ENCODE data around the gene MACROD2.

MACROD2 gene

DNA sequence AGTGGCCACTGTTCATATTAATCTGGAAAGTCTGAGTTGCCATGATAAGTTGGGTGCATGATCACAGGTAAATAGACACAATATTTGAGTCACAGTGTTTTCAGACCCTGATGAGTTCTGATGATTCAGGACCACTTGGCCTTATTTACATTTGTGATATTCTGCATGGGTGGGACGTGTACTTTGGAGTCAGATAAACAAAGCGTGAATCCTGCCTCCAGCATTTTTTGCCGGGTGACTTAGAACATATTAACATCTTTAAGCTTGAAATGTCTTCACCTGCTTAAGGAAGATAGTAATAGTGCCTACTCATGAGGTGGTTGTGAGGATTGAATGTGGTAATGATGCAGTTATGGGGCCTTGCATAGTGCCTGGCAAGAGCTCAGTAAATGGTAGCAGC lies 1582.8 kb downstream of the MACROD2 start:
- DNase-seq = no peak

DNA sequence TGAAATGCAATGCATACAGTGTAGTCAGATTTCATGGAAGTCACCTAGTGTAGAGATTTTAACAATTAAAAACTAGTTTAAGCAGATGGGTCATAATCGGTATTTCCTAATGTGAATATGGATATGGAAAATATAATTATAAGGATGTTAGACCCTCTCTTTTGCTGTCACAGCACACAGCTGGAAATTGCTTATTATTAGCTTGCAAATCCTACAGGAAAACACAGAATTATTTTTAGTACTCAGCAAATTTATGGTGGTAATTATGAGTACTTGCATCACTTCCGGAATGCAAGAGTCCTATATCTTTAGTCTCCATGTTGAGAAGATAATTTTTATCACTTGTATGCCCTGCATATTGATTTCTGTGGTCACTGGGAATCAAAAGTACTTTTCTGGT lies 1584.4 kb downstream of the MACROD2 start:
- no peak for DNase-seq

DNA sequence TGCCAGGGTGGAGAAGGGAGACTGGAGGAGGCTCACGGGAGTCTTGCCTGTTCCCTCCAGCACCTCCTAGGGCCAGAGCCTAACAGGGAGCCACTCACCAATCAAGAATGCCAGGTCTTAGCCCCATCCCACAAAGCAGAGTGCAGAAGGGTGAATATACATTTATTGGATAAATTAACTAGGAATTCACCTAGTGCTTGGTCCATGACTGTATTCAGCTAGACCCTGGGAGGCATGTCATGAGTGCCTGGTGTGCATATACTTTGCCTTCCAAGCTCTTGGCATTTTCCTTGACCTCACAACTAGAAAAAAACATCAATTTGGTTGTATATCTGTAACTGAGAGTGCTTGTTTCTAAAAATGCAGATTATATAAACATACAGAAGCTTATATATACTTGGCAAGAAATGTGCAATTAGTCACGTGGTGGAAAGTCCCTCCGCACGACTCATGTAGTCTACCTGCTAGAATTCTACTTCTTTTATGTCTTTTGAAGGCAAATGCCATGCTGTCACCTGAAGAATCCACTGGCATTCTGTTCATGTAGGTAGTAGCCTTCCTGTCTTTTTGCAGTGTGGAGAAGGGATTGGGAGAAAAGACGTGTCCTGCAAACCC lies 1586.9 kb downstream of the MACROD2 start:
- DNase-seq = no peak

DNA sequence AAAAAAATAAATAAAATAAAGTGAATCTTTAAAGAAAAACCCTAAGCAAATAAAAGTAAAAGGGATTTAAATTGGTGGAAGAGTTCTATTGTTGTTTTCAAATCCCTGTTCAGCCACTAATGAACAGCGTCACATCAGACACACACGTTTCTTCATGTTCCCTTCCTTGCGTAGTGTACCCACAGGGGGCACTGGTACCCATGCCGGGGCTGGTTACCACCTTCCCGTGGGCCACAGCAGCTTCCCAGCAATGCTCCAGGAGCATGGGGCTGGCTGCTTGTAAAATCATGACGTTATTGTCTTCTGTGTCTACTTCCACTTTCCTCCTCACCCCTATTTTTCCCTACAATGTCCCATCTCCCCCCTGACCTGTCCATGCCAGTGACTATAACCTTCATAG lies 1589.2 kb downstream of the MACROD2 start:
- DNase-seq = no peak

DNA sequence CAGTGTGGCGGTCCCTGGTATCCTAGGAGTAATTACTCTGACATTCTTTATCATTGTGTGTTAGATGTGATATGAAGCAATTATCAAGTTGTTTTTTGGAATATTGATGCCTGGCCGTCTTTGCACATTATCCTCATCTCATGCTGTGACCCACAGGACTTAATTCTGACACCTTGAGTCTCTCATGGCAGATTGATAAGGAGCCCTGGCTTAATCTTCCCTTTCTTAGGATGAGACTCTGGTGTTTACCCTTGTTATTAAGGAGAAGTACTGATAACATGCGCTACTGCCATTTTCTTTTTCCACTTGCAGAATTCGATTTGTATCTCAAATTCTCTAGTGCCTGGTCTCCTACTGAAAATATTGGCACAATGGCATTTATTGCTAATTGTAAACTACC lies 1597.8 kb downstream of the MACROD2 start:
- DNase-seq = no peak

DNA sequence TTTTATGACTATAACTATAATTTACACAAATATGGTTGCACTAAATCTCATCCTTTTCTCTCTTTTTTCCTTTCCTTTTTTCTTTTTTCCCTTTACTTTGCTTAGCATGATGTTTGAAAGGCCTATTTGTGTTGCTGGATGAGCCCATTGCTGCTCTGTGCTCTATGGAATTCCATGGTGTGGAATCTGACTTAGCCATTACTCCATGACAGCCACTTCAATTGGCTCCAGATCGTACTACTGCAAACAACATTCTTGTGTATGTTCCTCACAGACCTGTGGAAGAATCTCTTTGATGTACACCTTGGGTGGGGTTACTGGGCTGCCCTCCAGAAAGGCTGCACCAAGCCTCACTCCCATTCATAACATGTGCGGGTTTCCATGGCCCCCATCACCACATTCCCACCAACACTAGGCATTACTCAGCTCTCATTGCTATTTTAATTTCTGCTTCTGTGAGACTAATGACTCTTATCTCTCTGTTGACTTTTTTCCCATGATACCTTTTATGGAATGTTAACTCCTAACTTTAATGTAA lies 1598.9 kb downstream of the MACROD2 start:
- DNase-seq = no peak

DNA sequence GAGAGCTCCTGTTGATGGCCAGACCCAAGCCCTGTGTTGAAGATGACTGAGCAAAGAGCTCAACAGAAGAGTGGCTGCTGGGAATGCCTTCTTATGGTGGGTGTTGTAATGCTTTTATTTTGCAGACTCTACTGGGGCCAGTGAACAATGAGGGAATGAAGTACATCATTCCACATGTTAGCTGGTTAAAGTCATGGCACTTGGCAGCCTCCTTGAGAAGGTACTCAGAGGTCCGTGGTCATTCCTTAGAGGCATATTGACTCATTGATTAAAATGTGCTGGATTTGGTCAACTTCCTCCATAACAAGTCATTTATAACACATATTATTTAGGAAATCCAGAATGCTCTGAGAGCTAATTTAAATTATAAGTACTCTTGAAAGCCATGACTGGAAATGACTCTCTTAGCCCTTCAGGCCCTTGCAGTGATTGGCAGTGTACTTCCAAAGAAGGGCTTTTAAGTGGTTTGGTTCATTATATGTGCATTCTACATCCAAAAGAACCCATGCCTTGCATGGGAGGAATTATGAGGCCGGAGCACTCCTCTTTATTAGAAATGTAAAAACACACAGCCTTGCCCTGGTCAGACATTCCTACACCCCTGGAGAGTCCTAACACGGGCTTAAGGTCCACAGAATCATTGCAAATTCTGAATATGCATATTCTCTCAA lies 1601.0 kb downstream of the MACROD2 start:
- DNase-seq = no peak

DNA sequence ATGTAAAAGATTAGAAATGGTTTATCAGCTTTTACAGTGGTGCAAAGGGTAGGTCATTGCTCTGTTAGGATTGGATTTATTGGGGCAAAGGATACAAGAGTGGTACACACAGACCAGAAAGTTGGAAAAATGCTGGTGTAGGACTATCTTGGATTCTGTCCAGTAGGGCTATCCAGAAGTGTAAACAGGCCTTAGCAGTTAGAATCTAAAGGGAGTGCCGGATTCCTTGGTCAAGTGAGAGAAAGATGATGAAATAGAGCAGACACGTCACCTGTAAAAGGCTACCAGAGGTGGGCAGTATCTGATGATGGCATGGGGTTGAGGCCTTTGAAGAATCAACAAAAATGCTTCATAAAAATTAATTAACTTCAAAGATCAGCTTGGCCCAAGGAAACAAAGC lies 1602.0 kb downstream of the MACROD2 start:
- no peak for DNase-seq

DNA sequence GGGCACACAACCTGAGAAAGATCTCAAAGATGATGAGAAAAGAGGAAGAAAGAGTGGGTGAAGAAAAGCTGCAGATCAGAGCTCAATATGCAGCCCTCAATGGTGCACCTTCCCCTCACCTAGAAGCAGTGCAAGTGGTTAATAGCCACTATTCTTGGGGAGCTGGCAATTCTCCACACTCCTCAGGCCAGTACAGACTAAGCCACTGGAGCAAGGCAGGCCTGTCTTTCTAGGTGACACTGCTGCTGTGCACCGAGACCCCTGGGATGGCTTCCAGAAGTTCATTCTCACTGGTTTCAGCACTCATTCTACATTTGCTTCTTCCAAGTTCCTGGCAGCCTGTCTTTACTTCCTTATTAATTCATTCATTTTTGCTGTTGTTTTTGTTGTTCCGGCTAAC lies 1604.6 kb downstream of the MACROD2 start:
- no peak for DNase-seq

DNA sequence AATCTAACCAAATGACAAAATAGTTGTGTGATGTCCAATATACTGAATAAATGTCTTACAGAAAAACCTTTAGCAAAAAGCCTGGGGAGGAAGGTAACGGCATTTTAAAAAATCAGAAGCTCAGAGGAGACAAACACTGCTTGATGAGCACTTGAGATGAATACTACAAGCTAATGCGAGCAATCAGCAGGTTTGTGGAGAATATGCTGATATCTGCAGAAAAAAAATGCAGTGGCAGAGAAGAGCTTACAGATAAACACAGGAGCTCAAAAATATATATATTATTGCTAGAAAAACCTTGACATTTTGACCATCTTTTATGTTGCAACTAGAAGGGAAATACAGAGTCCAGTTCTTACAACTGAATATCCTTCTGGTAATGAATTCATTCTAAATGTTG lies 1605.2 kb downstream of the MACROD2 start:
- DNase-seq = no peak

DNA sequence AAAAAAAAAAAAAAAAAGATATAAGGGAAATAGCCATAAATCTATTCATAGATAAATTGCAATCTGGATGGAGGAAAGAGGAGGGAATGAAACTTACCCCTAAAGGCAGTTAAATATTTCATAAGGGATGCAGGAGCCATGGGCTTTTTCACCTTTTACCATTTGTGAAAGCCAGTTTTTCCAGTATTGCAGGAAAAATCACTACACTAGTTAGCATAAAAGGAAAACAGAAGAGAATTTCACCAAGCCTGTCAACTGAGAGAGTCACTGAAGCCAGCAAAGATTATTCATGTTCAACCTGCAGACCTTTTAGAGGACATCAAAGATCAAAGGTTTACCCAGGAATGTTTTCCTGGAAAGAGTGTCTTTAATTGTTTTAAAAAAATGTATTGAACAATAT lies 1608.2 kb downstream of the MACROD2 start:
- DNase-seq = no peak

DNA sequence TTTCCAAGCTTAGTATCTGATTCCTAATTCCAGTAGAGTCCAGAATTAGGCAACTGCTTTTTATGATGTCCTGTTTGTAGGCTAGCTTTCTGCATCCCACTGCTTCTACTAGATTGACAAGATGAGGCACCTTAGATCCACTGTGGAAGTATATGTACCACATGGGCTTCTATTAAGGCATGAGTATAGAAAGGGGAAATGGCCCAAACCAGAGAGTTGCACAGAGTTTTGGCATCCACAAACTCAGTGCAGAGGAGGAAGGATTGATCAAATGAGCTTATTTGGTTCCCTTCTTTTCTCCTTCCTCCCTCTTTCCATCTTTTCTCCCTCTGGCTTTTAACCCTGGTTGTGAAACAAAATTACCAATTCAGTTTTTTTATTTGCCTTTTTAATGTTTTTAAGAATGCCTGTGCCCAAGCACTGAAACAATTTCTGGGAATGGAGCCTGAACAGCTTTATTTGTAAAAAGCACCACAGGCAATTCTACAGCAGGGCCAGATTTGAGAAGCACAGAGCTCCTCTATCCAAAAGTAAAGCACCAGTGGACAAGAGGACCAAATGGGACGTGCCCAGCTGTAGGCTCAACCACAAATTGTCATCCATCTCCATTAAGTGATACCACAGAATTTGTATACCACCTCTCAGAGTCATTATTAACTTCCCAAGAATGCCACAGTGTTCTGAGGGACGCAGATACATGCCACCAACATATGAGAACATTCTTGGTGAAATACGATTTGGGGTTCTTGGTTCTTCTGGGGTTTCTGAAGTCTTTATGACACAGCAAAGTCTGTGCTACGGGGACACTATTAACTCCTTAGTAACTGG lies 1608.9 kb downstream of the MACROD2 start:
- DNase-seq = no peak

DNA sequence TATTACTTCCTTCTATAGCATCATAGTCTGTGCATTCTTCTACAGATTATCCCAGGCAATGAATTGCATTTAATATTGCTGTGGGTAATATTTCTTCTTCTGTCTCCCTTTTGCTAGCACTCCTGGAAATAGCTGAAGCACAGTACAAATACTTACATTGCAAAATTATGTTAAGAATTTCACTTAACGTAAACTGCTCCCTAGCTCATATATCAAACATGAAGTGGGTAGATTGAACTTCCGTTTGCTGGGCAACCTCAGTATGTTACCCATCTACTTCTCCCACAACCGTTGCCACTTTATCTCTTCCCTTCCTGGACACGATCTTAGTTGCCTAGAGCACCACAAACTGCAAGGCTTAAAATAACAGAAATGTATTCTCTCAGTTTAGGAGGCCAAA lies 1614.6 kb downstream of the MACROD2 start:
- peak; percentile 29 to 32 for DNase-seq

DNA sequence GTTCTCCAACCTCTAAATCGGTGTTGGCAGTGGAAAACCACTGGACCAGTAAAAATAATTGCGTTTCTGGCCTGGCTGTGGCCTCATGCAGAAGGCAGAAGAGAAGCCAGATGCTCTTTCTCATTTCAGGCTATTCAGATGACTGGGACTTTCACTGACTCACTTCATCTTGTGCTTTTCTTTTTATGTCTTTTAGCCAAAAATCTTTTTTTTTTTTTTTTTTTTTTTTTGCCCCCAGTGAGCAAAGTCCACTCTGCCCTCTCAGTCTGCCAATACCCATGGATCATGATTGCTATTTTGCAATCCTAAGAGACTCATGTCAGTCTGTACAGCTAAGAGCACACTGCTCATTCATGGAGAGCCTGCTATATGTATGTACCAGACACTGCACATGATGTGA lies 1615.5 kb downstream of the MACROD2 start:
- DNase-seq = no peak

DNA sequence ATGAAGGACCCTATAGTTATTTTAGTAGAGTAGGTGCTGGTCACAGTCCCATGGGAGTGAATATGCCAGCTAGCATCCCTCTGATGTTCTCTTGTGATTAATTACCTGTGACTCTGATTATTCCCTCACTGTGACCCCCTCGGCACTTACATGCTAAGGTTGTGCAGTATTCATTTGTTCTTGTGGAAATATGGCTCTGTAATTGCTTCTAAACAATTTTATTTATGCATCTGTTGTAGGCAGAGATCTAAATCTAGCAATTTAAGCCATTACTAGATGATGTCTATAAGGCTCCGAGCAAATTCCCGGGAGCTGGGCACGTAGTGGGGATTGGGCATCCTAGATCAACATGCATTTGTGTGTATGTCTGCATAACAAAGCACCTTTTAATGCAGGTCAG lies 1616.2 kb downstream of the MACROD2 start:
- no peak for DNase-seq

DNA sequence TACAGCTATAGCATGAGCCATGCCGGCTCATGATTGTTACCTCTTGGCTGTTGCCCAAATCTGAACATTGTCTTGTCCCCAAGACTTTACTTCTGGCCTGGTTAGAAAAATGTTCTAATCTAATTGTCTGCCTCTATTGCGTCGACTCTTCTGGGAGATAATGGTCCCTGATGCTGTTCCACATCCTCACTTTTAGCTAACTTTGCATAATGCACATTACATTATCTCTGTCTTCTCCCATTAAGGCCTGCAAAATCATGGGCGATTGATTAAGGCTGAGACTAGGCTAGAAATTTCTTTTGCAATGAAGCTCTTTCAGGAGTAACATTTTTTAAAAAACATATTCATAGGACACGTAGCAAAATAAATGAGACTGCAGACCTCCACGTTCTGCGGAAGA lies 1616.9 kb downstream of the MACROD2 start:
- DNase-seq = no peak

DNA sequence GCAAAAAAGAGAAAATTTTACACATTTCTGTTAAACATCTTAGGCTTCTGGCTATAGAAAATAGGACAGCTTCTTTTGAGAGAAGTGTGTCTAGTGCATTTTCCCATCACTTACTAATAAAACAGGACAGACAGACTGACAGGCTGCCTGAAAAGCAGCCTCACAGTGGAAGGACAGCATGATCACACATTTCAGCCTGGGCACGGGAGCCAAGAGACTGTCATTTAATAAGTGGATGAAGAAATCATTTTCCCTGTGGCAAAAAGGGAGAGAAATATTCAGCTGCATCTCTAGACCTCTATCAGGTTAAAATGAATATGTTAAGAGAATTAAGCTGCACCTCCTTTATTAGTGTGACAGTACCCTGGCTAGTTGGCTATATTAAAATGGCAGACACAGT lies 1617.5 kb downstream of the MACROD2 start:
- DNase-seq = no peak

DNA sequence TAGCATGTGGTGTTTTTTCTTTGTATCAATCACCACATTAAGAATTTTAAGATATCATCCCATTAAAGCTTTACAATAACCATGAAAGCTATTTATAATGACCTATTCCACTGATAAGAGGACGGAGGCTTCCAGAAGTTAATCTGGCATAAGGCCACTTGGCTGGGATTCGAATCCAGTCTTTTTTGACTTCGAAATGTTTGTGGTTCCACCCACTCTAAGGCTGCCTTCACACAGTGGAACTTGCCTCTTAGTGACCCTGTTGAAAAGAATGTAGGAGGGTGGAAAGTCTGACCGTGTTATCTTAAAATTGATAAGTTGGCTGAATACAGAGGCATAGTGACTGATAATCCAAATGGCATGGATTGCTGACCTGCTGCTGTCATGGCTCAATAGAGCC lies 1618.2 kb downstream of the MACROD2 start:
- DNase-seq = no peak

DNA sequence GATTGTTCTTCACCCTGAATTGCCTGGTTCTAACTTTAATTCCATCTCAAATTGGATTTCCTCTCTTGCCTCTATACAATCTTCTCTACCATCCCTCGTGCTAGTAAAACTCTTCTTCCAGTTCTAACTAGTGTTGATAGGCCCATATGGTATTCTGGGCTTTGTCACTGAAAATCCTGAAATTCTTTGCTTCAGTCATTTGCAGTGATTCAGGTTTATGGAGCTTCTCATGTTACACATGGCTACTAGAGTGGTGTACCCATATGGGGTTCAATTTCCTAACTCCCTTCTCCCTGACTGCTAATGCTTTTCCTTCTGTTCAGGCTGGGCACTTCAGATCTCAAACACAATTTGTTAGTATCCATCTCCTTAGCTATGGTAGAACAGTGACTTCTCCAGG lies 1621.3 kb downstream of the MACROD2 start:
- DNase-seq = no peak

DNA sequence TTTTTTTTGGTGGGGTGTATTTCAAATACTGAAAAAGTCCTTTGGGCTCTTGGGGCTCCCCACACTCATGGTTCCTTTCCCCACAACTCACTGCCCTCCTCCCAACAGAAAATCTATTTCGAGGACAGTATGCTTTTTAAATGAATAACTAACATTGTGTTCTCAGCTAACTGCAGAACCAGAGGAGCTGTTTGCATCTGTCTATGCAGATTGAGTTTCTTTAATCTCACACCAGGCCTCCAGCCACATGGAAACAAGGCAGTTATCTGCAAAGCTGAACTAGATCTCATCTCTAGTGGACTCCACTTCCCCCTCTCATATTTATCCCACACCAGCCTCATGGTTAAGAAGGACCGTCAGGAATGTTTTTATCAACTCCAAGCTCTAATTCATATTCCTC lies 1622.8 kb downstream of the MACROD2 start:
- DNase-seq = no peak

DNA sequence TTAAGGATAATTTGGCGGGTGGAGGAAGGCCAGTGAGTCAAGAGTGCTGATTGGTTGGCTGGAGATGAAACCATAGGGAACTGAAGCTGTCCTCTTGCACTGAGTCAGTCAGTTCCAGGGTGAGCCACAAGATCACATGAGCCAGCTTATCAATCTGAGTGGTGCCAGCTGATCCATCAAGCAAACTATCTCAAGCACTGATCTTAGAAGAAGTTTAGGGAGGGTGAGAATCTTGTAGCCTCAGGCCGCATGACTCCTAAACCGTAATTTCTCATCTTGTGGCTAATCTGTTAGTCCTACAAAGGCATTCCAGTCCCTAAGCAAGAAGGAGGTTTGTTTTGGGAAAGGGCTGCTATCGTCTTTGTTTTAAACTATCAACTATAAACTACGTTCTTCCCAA lies 1623.6 kb downstream of the MACROD2 start:
- DNase-seq = no peak

DNA sequence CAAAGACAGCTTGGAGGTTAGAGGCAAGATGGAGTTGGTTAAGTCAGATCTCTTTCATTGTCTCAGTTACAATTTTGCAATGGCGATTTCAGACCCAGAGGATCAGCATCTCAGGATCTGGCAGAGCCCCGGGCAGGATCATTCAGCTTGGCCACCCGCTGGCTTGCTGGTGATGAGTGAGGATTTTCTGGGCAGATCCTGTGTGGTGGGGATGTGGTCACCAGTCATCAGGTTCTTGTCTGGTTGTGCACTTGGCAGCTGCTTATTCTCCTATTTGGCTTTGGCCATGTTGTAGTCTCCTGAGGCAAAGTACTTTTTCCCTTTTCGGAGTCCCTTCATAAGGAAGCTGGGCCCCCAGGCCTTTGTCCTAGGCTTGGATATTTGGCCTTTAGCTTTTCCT lies 1624.0 kb downstream of the MACROD2 start:
- no peak for DNase-seq

DNA sequence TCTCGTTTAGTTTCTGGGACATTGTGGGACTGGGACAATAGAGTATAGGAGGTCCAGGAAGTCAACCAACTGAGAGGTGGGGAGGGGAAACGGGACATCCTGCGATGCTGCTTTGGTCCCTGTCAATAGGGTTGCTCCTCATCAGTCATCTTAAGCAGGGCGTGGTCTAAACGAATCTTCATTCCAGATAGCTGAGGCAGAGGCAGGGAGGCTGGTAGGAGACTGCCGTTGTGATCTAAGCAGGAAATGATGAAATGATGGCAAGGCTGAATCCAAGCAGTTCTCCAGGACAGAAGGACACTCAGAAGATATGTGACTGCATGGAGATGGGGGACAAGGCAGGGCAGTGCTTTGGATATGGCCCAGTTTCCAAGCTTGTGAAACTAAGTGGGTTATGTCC lies 1624.5 kb downstream of the MACROD2 start:
- no peak for DNase-seq

DNA sequence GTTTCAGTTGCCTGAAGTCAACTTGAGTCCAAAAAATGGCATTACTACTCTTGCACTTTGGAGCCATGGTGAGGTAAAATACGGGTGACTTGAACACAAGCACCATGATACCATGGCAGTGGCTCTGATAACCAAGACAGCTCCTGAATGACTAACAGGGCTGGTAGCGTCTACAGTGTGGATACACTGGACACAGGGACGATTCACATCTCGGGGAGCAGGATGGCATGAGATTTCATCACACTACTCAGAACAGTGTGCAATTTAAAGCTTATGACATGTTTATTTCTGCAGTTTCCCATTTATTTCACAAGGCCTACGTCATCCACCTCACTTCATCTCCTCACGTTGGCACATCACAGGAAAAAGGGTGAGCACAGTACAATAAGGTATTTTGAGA lies 1627.1 kb downstream of the MACROD2 start:
- DNase-seq = no peak

Measured in Kasumi-1 (cell line).